ENCODE measurements around the gene HACE1.

Gene HACE1

DNA sequence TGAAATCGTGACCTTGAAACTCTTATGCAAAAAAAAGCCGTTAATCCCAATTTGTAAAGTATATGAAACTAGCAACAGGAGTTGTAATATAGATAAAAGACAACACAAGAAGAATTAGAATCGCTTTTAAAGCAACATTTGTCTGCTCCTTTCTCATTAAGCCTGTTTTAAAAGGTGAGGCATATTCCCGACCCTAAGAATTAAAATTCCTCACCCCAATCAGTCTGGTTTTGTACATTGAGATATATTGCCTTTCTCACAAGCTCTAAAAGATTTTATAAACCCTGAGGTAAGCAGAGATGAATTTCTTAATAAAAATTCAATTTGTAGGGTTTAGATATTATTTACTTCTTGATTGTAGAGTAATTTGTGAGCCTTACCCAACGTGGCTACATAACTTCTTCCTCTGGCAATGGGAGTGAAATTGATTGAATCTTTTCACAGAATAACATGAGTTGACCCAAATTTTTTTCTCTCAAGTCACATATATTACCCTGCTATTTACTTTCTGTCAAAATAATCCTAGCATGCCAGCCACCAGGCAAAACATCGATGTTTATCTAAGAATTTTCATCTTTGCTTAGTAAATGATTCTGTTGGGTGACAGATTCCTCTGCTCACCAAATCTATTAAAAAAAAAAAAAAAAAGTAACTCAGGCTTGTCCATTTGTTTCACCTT lies 173.7 kb downstream of the HACE1 start:
- no peak for DNase-seq (ENCODE audit: low read depth)

DNA sequence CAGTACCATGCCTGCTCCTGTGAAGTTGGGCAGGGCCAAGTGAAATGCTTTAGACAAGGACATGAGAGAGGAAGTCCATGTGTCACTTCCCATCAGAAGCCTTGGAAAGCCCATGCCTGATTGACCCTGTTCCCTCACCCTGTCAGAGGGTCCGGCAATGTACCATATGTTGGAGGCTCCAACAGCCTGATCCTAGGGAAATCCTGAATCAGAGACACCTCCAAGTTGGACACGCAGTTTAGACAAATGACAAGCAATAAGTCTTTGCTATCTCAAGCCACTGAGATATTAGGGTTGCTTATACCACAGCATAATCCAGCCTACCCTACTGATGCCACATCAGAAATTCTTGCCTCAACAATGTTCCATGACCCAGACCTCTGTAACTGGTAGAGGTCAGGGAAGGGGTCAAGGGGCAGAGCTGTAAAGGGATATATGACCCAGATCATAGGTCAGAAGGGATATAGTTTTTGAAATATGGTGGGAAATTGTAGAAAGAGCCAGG lies 174.8 kb downstream of the HACE1 start:
- no peak for DNase-seq (ENCODE audit: low read depth)

DNA sequence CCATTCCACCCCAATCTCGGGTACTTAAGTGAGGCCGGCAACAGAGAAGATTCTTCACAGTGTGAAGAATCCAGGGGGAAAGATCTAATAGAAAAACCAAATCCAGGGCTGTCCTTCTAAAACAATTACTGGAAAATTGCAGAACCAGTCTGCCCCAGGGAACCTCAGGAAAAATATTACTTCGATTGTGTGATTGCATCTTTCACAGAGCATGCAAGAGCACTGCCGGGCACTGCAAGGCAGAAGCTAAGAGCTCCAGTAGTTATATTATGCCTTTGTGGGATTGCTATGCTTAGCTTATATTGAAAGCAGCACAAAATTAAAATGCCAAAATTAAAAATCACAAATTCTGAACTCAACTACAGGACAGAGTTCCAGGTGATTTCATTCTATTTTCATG lies 175.9 kb downstream of the HACE1 start:
- no peak for DNase-seq (ENCODE audit: low read depth)

DNA sequence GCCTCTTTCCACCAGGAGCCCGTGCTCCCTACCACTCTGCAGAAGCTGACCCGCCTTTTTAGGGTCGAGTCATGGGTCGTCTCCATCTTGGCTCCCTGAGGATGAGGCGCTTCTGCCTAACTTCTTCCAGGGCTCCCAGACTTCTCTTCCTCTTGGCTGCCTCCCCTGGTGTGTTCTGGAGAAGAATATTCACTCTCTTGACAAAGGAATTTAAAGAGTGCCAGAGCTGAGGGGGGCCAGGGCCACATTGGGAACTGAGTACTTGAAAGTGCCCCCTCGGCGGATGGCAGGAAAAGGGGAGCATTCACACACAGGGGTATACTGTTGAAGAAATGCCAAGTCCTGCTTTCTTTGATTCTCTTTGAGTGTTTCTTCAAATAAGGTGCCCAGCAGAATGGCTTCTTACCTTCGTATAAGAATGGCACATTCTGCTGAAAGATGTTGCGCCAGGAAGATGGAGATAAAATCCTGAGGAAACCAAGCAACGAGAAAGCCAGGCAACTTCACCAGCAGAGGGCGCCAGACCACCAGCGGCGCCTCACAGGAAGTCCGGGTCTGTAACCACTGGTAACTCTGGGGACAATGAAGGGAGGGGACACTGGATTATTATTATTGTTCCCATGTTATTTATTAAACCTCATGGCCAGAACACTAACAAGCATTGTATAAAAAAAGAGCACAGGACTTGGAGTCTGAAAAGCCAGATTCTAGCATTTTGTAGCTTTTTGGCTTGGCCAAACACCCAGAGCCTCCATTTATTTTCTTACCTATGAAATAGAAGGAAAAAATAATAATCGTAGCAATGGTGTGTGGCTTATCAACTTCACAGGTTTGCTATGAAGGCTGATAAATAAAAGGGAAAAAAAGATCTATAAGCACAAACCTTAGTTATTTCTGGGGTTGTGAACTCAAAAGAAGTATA lies 176.7 kb downstream of the HACE1 start:
- peak; percentile 67 for DNase-seq (ENCODE audit: low read depth)

DNA sequence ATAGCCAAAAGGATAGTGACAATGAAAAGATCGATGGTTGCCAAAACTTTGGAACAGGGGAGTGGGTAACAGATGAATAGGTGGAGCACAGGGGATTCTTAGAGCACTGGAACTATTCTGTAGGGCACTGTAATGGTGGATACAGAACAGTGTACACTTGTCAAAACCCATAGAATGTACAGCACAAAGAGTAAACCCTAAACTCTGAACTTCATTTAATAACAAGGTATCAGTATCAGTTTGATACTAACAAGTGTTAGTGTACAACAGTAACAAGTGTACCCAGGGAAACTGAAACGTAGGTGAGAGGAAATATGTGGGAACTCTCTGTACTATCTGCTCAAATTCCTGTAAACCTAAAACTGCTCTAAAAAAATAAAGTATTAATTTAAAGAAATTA lies 179.2 kb downstream of the HACE1 start:
- no peak for DNase-seq (ENCODE audit: low read depth)

DNA sequence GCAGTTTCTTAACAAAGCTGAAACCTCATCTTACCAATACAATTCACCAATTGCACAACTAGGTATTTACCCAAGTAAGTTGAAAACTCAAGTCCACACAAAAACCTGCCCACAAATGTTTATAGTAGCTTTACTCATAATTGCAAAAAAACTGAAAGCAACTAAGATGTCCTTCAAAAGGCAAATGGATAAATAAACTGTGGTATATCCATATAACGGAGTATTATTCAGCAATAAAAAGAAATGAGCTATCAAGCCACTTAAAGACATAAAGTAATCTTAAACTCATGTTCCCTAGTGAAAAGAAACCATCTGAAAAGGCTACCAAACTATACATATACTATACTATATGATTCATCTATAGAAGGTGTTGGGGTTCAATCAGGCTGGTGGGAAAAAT lies 179.7 kb downstream of the HACE1 start:
- DNase-seq (ENCODE audit: low read depth): no peak
